Naive B cell (primary cell): ENCODE results near the gene ERC2. TPM values are rescaled to one million over a fixed set of nuclear protein-coding genes. Genes with fewer than 3 reads are reported as not detected.
A peak's percentile ranks its signal among the peaks of the same experiment; 100 is the strongest.

Source experiments
- ATAC-seq, 2 donors: fragments of 150-1000 bp; cut with Tn5 transposase; 2 replicates each; pipeline ENCODE4 v1.10.0; 2021; ENCODE audit warnings: low read depth in 2 of 2, mild to moderate bottlenecking in 2 of 2, moderate library complexity in 2 of 2
- DNase-seq: peaks from one replicate; pipeline ENCODE4 v3.0.0; 2022
- H3K27ac Mint-ChIP-seq, 6 donors: one replicate each; pipeline ENCODE4 v1.8.0; 2020 to 2022; ENCODE audit warnings: mild to moderate bottlenecking in 6 of 6, mixed read lengths in 6 of 6, moderate library complexity in 5 of 6, inconsistent platforms in 2 of 6
- H3K27me3 Mint-ChIP-seq, 3 donors: one replicate each; pipeline ENCODE4 v1.8.0; 2021 to 2022; ENCODE audit warnings: mixed read lengths in 3 of 3, mild to moderate bottlenecking in 1 of 3
- H3K36me3 Mint-ChIP-seq, 2 donors: one replicate each; pipeline ENCODE4 v1.8.0; 2020 to 2022; ENCODE audit warnings: mixed read lengths in 2 of 2, inconsistent platforms in 1 of 2, mild to moderate bottlenecking in 1 of 2
- H3K4me1 Mint-ChIP-seq, 3 donors: one replicate each; pipeline ENCODE4 v1.8.0; 2020 to 2022; ENCODE audit warnings: mixed read lengths in 3 of 3, inconsistent platforms in 1 of 3, mild to moderate bottlenecking in 1 of 3, moderate library complexity in 1 of 3
- H3K4me3 Mint-ChIP-seq, 8 donors: one replicate each; pipeline ENCODE4 v1.8.0; 2020 to 2022; ENCODE audit warnings: mild to moderate bottlenecking in 8 of 8, mixed read lengths in 8 of 8, moderate library complexity in 8 of 8, inconsistent platforms in 2 of 8
- H3K9me3 Mint-ChIP-seq, 7 donors: one replicate each; pipeline ENCODE4 v1.8.0; 2020 to 2022; ENCODE audit warnings: mixed read lengths in 7 of 7, mild to moderate bottlenecking in 5 of 7, inconsistent platforms in 2 of 7, moderate library complexity in 1 of 7
- polyA plus RNA-seq, 6 donors: library from polyadenylated mRNA; unstranded; fragments of 300-500 nt; fragmentation: Illumina TruSeq; gene quantifications; one replicate each; pipeline ENCODE4 v1.2.3, GENCODE V29; 2021; ENCODE audit warnings: low read depth in 6 of 6

ERC2 gene
- polyA plus RNA-seq, 6 donors from 2014 or later = not detected

- H3K4me1 Mint-ChIP-seq = no peaks in the 10 kb centered on the region
- H3K36me3 Mint-ChIP-seq = no peaks in the 10 kb centered on the region
- ATAC-seq (no peak), DNase-seq (no peak)
- peaks cover 0 to 15% (median 10%) of the 10 kb centered on the region in 3 donors for H3K27me3 Mint-ChIP-seq
- no peak overlapping the region for H3K27ac Mint-ChIP-seq
- peaks cover 0 to 3% (median 0%) of the 10 kb centered on the region in 7 donors for H3K9me3 Mint-ChIP-seq
- H3K4me3 Mint-ChIP-seq = no peak overlapping the region
These were observed 276.3 kb downstream of the ERC2 start for GRCh38 chr3:56192001-56192400.

GRCh38 chr3:56190771-56191305, 277.4 kb downstream of the ERC2 start:
- Mint-ChIP-seq H3K27ac (peak overlapping the region in 1 of 6 donors; percentile 59), H3K27me3 (peaks cover 0 to 15% (median 10%) of the 10 kb centered on the region in 3 donors), H3K4me3 (no peak overlapping the region), H3K36me3 (no peaks in the 10 kb centered on the region), H3K9me3 (peaks cover 0 to 3% (median 0%) of the 10 kb centered on the region in 7 donors), H3K4me1 (no peaks in the 10 kb centered on the region)
- DNase-seq (no peak), ATAC-seq (no peak)

GRCh38 chr3:56190130-56190529, 278.1 kb downstream of the ERC2 start:
- H3K9me3 Mint-ChIP-seq = peaks cover 0 to 3% (median 0%) of the 10 kb centered on the region in 7 donors
- H3K36me3 Mint-ChIP-seq = no peaks in the 10 kb centered on the region
- H3K27me3 Mint-ChIP-seq = peaks cover 0 to 15% (median 10%) of the 10 kb centered on the region in 3 donors

GRCh38 chr3:56189536-56189935, 278.7 kb downstream of the ERC2 start:
- ATAC-seq (no peak), DNase-seq (no peak)
- Mint-ChIP-seq H3K27ac (no peak overlapping the region), H3K36me3 (no peaks in the 10 kb centered on the region), H3K4me1 (no peaks in the 10 kb centered on the region), H3K4me3 (no peak overlapping the region), H3K27me3 (peaks cover 0 to 15% (median 10%) of the 10 kb centered on the region in 3 donors), H3K9me3 (peaks cover 0 to 3% (median 0%) of the 10 kb centered on the region in 7 donors)

More at GRCh38 chr3:56190130-56190529, 278.1 kb downstream of the ERC2 start:
- DNase-seq = no peak
- Mint-ChIP-seq H3K4me1 (no peaks in the 10 kb centered on the region), H3K4me3 (no peak overlapping the region), H3K27ac (no peak overlapping the region)
- no peak for ATAC-seq

- no peaks in the 10 kb centered on the region for H3K4me1 Mint-ChIP-seq
- no peak overlapping the region for H3K4me3 Mint-ChIP-seq
- DNase-seq = no peak
- no peaks in the 10 kb centered on the region for H3K36me3 Mint-ChIP-seq
- H3K27ac Mint-ChIP-seq = no peak overlapping the region
- ATAC-seq = no peak
- peaks cover 0 to 3% (median 0%) of the 10 kb centered on the region in 7 donors for H3K9me3 Mint-ChIP-seq
- peaks cover 0 to 15% (median 10%) of the 10 kb centered on the region in 3 donors for H3K27me3 Mint-ChIP-seq
These were observed 280.1 kb downstream of the ERC2 start for GRCh38 chr3:56188201-56188600.

- DNase-seq (no peak), ATAC-seq (no peak)
- Mint-ChIP-seq H3K36me3 (no peaks in the 10 kb centered on the region), H3K4me1 (no peaks in the 10 kb centered on the region), H3K9me3 (peaks cover 0 to 7% (median 0%) of the 10 kb centered on the region in 7 donors), H3K27ac (no peak overlapping the region), H3K27me3 (peaks cover 0 to 12% (median 9%) of the 10 kb centered on the region in 3 donors), H3K4me3 (no peak overlapping the region)
These were observed 281.2 kb downstream of the ERC2 start for GRCh38 chr3:56187051-56187450.

GRCh38 chr3:56185827-56186226, 282.4 kb downstream of the ERC2 start:
- DNase-seq = no peak
- no peaks in the 10 kb centered on the region for H3K36me3 Mint-ChIP-seq
- no peak overlapping the region for H3K4me3 Mint-ChIP-seq
- H3K9me3 Mint-ChIP-seq = peaks cover 0 to 4% (median 0%) of the 10 kb centered on the region in 7 donors
- H3K27me3 Mint-ChIP-seq = peaks cover 0 to 4% (median 0%) of the 10 kb centered on the region in 3 donors
- no peak for ATAC-seq
- no peak overlapping the region for H3K27ac Mint-ChIP-seq
- no peaks in the 10 kb centered on the region for H3K4me1 Mint-ChIP-seq

- no peak overlapping the region for H3K4me3 Mint-ChIP-seq
- DNase-seq (no peak), ATAC-seq (no peak)
- no peaks in the 10 kb centered on the region for H3K36me3 Mint-ChIP-seq
- peaks cover 0 to 11% (median 0%) of the 10 kb centered on the region in 7 donors for H3K9me3 Mint-ChIP-seq
- no peaks in the 10 kb centered on the region for H3K27me3 Mint-ChIP-seq
- H3K27ac Mint-ChIP-seq = no peak overlapping the region
- H3K4me1 Mint-ChIP-seq = no peaks in the 10 kb centered on the region
These were observed 284.7 kb downstream of the ERC2 start for GRCh38 chr3:56183529-56183928.

GRCh38 chr3:56180433-56180832, 287.8 kb downstream of the ERC2 start:
- Mint-ChIP-seq H3K27me3 (peaks cover 0 to 5% (median 0%) of the 10 kb centered on the region in 3 donors), H3K4me1 (no peaks in the 10 kb centered on the region), H3K27ac (no peak overlapping the region), H3K4me3 (no peak overlapping the region), H3K36me3 (no peaks in the 10 kb centered on the region), H3K9me3 (peaks cover 0 to 11% (median 0%) of the 10 kb centered on the region in 7 donors)
- ATAC-seq (no peak), DNase-seq (no peak)

- Mint-ChIP-seq H3K36me3 (no peaks in the 10 kb centered on the region), H3K4me3 (no peak overlapping the region), H3K27me3 (peaks cover 6 to 10% (median 7%) of the 10 kb centered on the region in 3 donors), H3K27ac (no peak overlapping the region), H3K9me3 (no peaks in the 10 kb centered on the region), H3K4me1 (no peaks in the 10 kb centered on the region)
- no peak for ATAC-seq
- no peak for DNase-seq
These were observed 294.7 kb downstream of the ERC2 start for GRCh38 chr3:56173601-56174000.

- ATAC-seq = no peak
- H3K4me3 Mint-ChIP-seq = no peak overlapping the region
- H3K27ac Mint-ChIP-seq = no peak overlapping the region
- peaks cover 0 to 3% (median 0%) of the 10 kb centered on the region in 3 donors for H3K27me3 Mint-ChIP-seq
- peaks cover 0 to 15% (median 3%) of the 10 kb centered on the region in 7 donors for H3K9me3 Mint-ChIP-seq
- H3K4me1 Mint-ChIP-seq = no peaks in the 10 kb centered on the region
- DNase-seq = no peak
- H3K36me3 Mint-ChIP-seq = no peaks in the 10 kb centered on the region
These were observed 303.8 kb downstream of the ERC2 start for GRCh38 chr3:56164436-56164835.

- Mint-ChIP-seq H3K4me3 (peak overlapping the region in 1 of 8 donors; percentile 51), H3K27ac (no peak overlapping the region), H3K27me3 (no peaks in the 10 kb centered on the region), H3K36me3 (no peaks in the 10 kb centered on the region), H3K9me3 (peaks cover 0 to 13% (median 4%) of the 10 kb centered on the region in 7 donors), H3K4me1 (peaks cover 0 to 9% (median 5%) of the 10 kb centered on the region in 3 donors)
- DNase-seq = no peak
- no peak for ATAC-seq
These were observed 310.4 kb downstream of the ERC2 start for GRCh38 chr3:56157693-56158362.

GRCh38 chr3:56154297-56154696, 314.0 kb downstream of the ERC2 start:
- H3K36me3 Mint-ChIP-seq = no peaks in the 10 kb centered on the region
- H3K4me3 Mint-ChIP-seq = no peak overlapping the region
- peaks cover 0 to 4% (median 0%) of the 10 kb centered on the region in 7 donors for H3K9me3 Mint-ChIP-seq
- H3K4me1 Mint-ChIP-seq = peaks cover 0 to 9% (median 5%) of the 10 kb centered on the region in 3 donors
- no peak for ATAC-seq
- no peaks in the 10 kb centered on the region for H3K27me3 Mint-ChIP-seq
- DNase-seq = no peak
- H3K27ac Mint-ChIP-seq = no peak overlapping the region

- Mint-ChIP-seq H3K4me3 (no peak overlapping the region), H3K4me1 (no peaks in the 10 kb centered on the region), H3K36me3 (no peaks in the 10 kb centered on the region), H3K27me3 (peaks cover 0 to 5% (median 0%) of the 10 kb centered on the region in 3 donors), H3K9me3 (peaks cover 0 to 6% (median 0%) of the 10 kb centered on the region in 7 donors), H3K27ac (no peak overlapping the region)
- DNase-seq = no peak
- ATAC-seq = no peak
These were observed 320.9 kb downstream of the ERC2 start for GRCh38 chr3:56147354-56147753.
